H9 (cell line): ENCODE data around the gene NEU3. TPM values are rescaled to one million over a fixed set of nuclear protein-coding genes. Genes with fewer than 3 reads are reported as not detected.
A peak's percentile ranks its signal among the peaks of the same experiment; 100 is the strongest.

Source experiments
- DNase-seq: peaks from one replicate; pipeline ENCODE4 v3.0.0-alpha.2; 2017
- H2AFZ ChIP-seq: one replicate; pipeline ENCODE4 v1.6.1; 2013; ENCODE audit warnings: mild to moderate bottlenecking, low read length, control low read depth, moderate library complexity
- H2AK5ac ChIP-seq: 2 replicates; pipeline ENCODE4 v1.6.1; 2013; ENCODE audit warnings: low read length, control low read depth, mixed read lengths; ENCODE audit not compliant: insufficient read length
- H2BK120ac ChIP-seq: one replicate; pipeline ENCODE4 v1.6.1; 2013; ENCODE audit warnings: low read depth, mild to moderate bottlenecking, low read length, control low read depth, inconsistent platforms; ENCODE audit not compliant: poor library complexity, severe bottlenecking
- H2BK12ac ChIP-seq: 2 replicates; pipeline ENCODE4 v1.6.1; 2013; ENCODE audit warnings: low read length, control low read depth, mixed read lengths, low read depth; ENCODE audit not compliant: insufficient read length
- H2BK15ac ChIP-seq: 2 replicates; pipeline ENCODE4 v1.6.1; 2013; ENCODE audit warnings: low read depth, low read length, control low read depth
- H2BK20ac ChIP-seq: one replicate; pipeline ENCODE4 v1.6.1; 2013; ENCODE audit warnings: low read depth, mild to moderate bottlenecking, low read length, control low read depth, inconsistent platforms; ENCODE audit not compliant: poor library complexity, severe bottlenecking
- H2BK5ac ChIP-seq: 2 replicates; pipeline ENCODE4 v1.6.1; 2013; ENCODE audit warnings: low read length, control low read depth, mixed read lengths; ENCODE audit not compliant: insufficient read length
- H3K14ac ChIP-seq: 2 replicates; pipeline ENCODE4 v1.6.1; 2013; ENCODE audit warnings: low read length, control low read depth; ENCODE audit not compliant: insufficient read depth
- H3K18ac ChIP-seq: 2 replicates; pipeline ENCODE4 v1.6.1; 2013; ENCODE audit warnings: low read depth, mild to moderate bottlenecking, mixed read lengths, low read length, control low read depth; ENCODE audit not compliant: insufficient read length
- H3K23ac ChIP-seq: 2 replicates; pipeline ENCODE4 v1.6.1; 2013; ENCODE audit warnings: low read length, control low read depth, mixed read lengths, low read depth; ENCODE audit not compliant: insufficient read length
- H3K23me2 ChIP-seq: 2 replicates; pipeline ENCODE4 v1.6.1; 2013; ENCODE audit warnings: low read depth, mild to moderate bottlenecking, mixed read lengths, low read length, control low read depth; ENCODE audit not compliant: insufficient read length, poor library complexity, severe bottlenecking
- H3K27ac ChIP-seq: 2 replicates; pipeline ENCODE4 v1.5.1; 2013; ENCODE audit warnings: low read length, control low read depth, mixed read lengths, low read depth; ENCODE audit not compliant: insufficient read length
- H3K27me3 ChIP-seq: 2 replicates; pipeline ENCODE4 v1.6.1; 2013; ENCODE audit warnings: low read length, control low read depth, inconsistent platforms; ENCODE audit not compliant: insufficient read depth
- H3K4ac ChIP-seq: 2 replicates; pipeline ENCODE4 v1.6.1; 2013; ENCODE audit warnings: low read depth, mild to moderate bottlenecking, control low read depth, inconsistent platforms, low read length, moderate library complexity
- H3K4me1 ChIP-seq: 2 replicates; pipeline ENCODE4 v1.6.1; 2013; ENCODE audit warnings: low read length, control low read depth, inconsistent platforms; ENCODE audit not compliant: insufficient read depth
- H3K4me2 ChIP-seq: 2 replicates; pipeline ENCODE4 v1.6.1; 2013; ENCODE audit warnings: low read length, control low read depth, mixed read lengths; ENCODE audit not compliant: insufficient read length, insufficient read depth
- H3K56ac ChIP-seq: 2 replicates; pipeline ENCODE4 v1.6.1; 2013; ENCODE audit warnings: low read depth, mild to moderate bottlenecking, mixed read lengths, low read length, control low read depth; ENCODE audit not compliant: insufficient read length
- H3K79me1 ChIP-seq: 2 replicates; pipeline ENCODE4 v1.6.1; 2013; ENCODE audit warnings: low read depth, mild to moderate bottlenecking, moderate library complexity, low read length, control low read depth, inconsistent platforms; ENCODE audit not compliant: insufficient read depth, poor library complexity, severe bottlenecking
- H3K79me2 ChIP-seq: 2 replicates; pipeline ENCODE4 v1.6.1; 2013; ENCODE audit warnings: low read length, control low read depth, inconsistent platforms; ENCODE audit not compliant: insufficient read depth
- H3K9ac ChIP-seq: 2 replicates; pipeline ENCODE4 v1.6.1; 2013; ENCODE audit warnings: low read length, control low read depth, mixed read lengths; ENCODE audit not compliant: insufficient read length; ENCODE audit errors: extremely low read depth
- H3K9me3 ChIP-seq: one replicate; pipeline ENCODE4 v1.6.1; 2013; ENCODE audit warnings: low read depth, low read length, inconsistent platforms; ENCODE audit not compliant: control insufficient read depth
- H3T11ph ChIP-seq: one replicate; pipeline ENCODE4 v1.6.1; 2013; ENCODE audit warnings: mild to moderate bottlenecking, low read length, control low read depth, inconsistent platforms
- H4K20me1 ChIP-seq: one replicate; pipeline ENCODE4 v1.6.1; 2013; ENCODE audit not compliant: control insufficient read depth, insufficient read length, insufficient read depth
- H4K5ac ChIP-seq: 2 replicates; pipeline ENCODE4 v1.6.1; 2013; ENCODE audit warnings: low read depth, mild to moderate bottlenecking, mixed read lengths, low read length, control low read depth; ENCODE audit not compliant: insufficient read length
- H4K8ac ChIP-seq: replicated peaks from 2 replicates; pipeline ENCODE4 v1.6.1; 2013; ENCODE audit warnings: low read length, control low read depth, mixed read lengths, low read depth; ENCODE audit not compliant: insufficient read length
- H4K91ac ChIP-seq: 2 replicates; pipeline ENCODE4 v1.6.1; 2013; ENCODE audit warnings: low read depth, mild to moderate bottlenecking, moderate library complexity, mixed read lengths, low read length, control low read depth; ENCODE audit not compliant: insufficient read length
- H3K27ac Mint-ChIP-seq, 3 experiments: 2 replicates in 2 of 3; 3 replicates in 1 of 3; pipeline ENCODE4 v1.8.0; 2020 to 2021; ENCODE audit warnings: mixed read lengths in 3 of 3, mild to moderate bottlenecking in 1 of 3, moderate library complexity in 1 of 3
- H3K27me3 Mint-ChIP-seq: 2 replicates; pipeline ENCODE4 v1.8.0; 2021; ENCODE audit warnings: low read depth, mild to moderate bottlenecking, moderate library complexity, mixed read lengths
- H3K36me3 Mint-ChIP-seq, 3 experiments: 2 replicates in 2 of 3; 3 replicates in 1 of 3; pipeline ENCODE4 v1.8.0; 2020 to 2021; ENCODE audit warnings: low read depth in 3 of 3, mixed read lengths in 3 of 3; ENCODE audit not compliant: insufficient read depth in 1 of 3
- H3K4me1 Mint-ChIP-seq, 2 experiments: 2 replicates each; pipeline ENCODE4 v1.8.0; 2020; ENCODE audit warnings: mixed read lengths in 2 of 2
- H3K4me3 Mint-ChIP-seq, 2 experiments: 2 replicates in 1 of 2; 3 replicates in 1 of 2; pipeline ENCODE4 v1.8.0; 2020 to 2021; ENCODE audit warnings: mild to moderate bottlenecking in 2 of 2, mixed read lengths in 2 of 2, moderate library complexity in 1 of 2
- H3K9me3 Mint-ChIP-seq, 2 experiments: 2 replicates in 1 of 2; 3 replicates in 1 of 2; pipeline ENCODE4 v1.8.0; 2020; ENCODE audit warnings: mild to moderate bottlenecking in 2 of 2, mixed read lengths in 2 of 2, moderate library complexity in 1 of 2
- WGBS: extraction: QIAGEN DNeasy Blood & Tissue Kit; methylation state at CpG from one replicate; pipeline ENCODE4 v1.1.7; 2013; ENCODE audit warnings: missing lambda C conversion rate, low lambda C conversion rate, mixed read lengths; ENCODE audit not compliant: insufficient read length; ENCODE audit errors: extremely low coverage; 5-methylcytosine and 5-hydroxymethylcytosine counted together
- long read RNA-seq: library from polyadenylated mRNA; unstranded; transcript quantifications from one replicate; pipeline ENCODE4 v2.0.0, GENCODE V29; 2020
- total RNA-seq: library from RNA; stranded (reverse); gene quantifications from 2 replicates; pipeline ENCODE4 v1.2.1, GENCODE V29; 2021
- TF ChIP-seq, protein P1 (sequence below): fragments of 200-600 bp; sonication (generic); conservative IDR thresholded peaks from 3 replicates; pipeline ENCODE4 v1.8.0; 2021; ENCODE audit warnings: antibody characterized with exemption, mild to moderate bottlenecking

NEU3 gene, protein sequence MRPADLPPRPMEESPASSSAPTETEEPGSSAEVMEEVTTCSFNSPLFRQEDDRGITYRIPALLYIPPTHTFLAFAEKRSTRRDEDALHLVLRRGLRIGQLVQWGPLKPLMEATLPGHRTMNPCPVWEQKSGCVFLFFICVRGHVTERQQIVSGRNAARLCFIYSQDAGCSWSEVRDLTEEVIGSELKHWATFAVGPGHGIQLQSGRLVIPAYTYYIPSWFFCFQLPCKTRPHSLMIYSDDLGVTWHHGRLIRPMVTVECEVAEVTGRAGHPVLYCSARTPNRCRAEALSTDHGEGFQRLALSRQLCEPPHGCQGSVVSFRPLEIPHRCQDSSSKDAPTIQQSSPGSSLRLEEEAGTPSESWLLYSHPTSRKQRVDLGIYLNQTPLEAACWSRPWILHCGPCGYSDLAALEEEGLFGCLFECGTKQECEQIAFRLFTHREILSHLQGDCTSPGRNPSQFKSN
- total RNA-seq: 15.9 and 16.2 TPM in 2 replicates
- long read RNA-seq, full-length matches to known transcripts: 5 of 11 reads
- long read RNA-seq, partial matches to known transcripts: 0 of 11 reads
- long read RNA-seq, other reads (novel, unspliced or antisense): 6 of 11 reads

GRCh38 chr11:74988541-74989259, at the start of gene NEU3:
TSS of gene NEU3 (plus strand) at chr11:74988933. CDS start at chr11:74989061, 128 bp downstream.
- Histone ChIP-seq H2BK120ac (no peak within 1 kb of the TSS), H3K9ac (peak within 1 kb of the TSS; percentile 38), H3K23me2 (peaks cover 9% of the 10 kb centered on the region), H3K79me1 (no peaks in the 10 kb centered on the region), H4K20me1 (no peaks in the 10 kb centered on the region), H2BK12ac (no peak within 1 kb of the TSS), H2BK5ac (no peak within 1 kb of the TSS), H3K79me2 (no peaks in the 10 kb centered on the region), H2BK15ac (no peak within 1 kb of the TSS), H3K14ac (peak within 1 kb of the TSS; percentile 51), H3K4me2 (peak within 1 kb of the TSS; percentile 96), H3K23ac (no peak within 1 kb of the TSS), H3K27me3 (no peaks in the 10 kb centered on the region), H3K4ac (no peak within 1 kb of the TSS), H3K56ac (no peak within 1 kb of the TSS), H3K4me1 (no peaks in the 10 kb centered on the region), H3T11ph (no peak within 1 kb of the TSS), H4K91ac (no peak within 1 kb of the TSS), H3K18ac (peak within 1 kb of the TSS; percentile 8), H2AFZ (no peak within 1 kb of the TSS), H3K27ac (peak within 1 kb of the TSS; percentile 22), H2BK20ac (no peak within 1 kb of the TSS), H4K8ac (no peak within 1 kb of the TSS), H4K5ac (no peak within 1 kb of the TSS), H3K9me3 (no peaks in the 10 kb centered on the region), H2AK5ac (no peak within 1 kb of the TSS)
- DNase-seq: peak; percentile 89
- Mint-ChIP-seq H3K9me3 (no peaks in the 10 kb centered on the region), H3K4me3 (peak within 1 kb of the TSS; percentile 94 to 96), H3K27ac (peak within 1 kb of the TSS; percentile 83 to 96 (median 89); a peak in 6 of 7 replicates), H3K4me1 (peaks cover 12 to 15% of the 10 kb centered on the region in 2 experiments), H3K27me3 (no peaks in the 10 kb centered on the region), H3K36me3 (peaks cover 0 to 2% (median 2%) of the 10 kb centered on the region in 3 experiments; a peak in 3 of 7 replicates)
- TF ChIP-seq, protein P1, sequence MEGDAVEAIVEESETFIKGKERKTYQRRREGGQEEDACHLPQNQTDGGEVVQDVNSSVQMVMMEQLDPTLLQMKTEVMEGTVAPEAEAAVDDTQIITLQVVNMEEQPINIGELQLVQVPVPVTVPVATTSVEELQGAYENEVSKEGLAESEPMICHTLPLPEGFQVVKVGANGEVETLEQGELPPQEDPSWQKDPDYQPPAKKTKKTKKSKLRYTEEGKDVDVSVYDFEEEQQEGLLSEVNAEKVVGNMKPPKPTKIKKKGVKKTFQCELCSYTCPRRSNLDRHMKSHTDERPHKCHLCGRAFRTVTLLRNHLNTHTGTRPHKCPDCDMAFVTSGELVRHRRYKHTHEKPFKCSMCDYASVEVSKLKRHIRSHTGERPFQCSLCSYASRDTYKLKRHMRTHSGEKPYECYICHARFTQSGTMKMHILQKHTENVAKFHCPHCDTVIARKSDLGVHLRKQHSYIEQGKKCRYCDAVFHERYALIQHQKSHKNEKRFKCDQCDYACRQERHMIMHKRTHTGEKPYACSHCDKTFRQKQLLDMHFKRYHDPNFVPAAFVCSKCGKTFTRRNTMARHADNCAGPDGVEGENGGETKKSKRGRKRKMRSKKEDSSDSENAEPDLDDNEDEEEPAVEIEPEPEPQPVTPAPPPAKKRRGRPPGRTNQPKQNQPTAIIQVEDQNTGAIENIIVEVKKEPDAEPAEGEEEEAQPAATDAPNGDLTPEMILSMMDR: no peak
- no CpG with 5 or more reads among the region's 46 CpGs for WGBS
